GM21529 (cell line): ENCODE results near the gene IGF2BP2.
A peak's percentile ranks its signal among the peaks of the same experiment; 100 is the strongest.
"Not testable (repeated sequence)": the region's sequence is repeated elsewhere in the genome, so short reads cannot be mapped to it uniquely, and the experiment has no call there.

Experiments
- ATAC-seq: cut with Tn5 transposase; IDR thresholded peaks from one replicate; pipeline ENCODE4 v1.9.1; 2021; ENCODE audit not compliant: unreplicated experiment

The IGF2BP2 gene

DNA sequence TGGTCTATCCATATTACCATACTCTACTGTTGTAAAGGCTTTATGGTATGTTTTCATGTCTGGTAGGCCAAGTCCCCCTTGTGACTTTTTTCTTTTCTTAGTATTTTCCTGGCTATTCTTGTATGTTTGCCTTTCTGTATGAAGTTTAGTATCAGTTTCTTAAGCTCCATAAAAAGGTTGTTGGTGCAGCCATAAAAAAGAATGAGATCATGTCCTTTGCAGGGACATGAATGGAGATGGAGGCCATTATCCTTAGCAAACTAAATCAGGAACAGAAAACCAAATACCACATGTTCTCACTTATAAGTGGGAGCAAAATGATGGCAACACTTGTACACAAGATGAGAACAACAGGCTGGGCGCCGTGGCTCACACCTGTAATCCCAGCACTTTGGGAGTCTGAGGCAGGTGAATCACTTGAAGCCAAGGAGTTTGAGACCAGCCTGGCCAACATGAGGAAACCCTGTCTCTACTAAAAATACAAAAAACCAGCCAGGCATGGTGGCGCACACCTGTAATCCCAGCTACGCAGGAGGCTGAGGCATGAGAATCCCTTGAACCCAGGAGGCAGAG, 13.7 kb upstream of the IGF2BP2 start:
- ATAC-seq: not testable (repeated sequence)

DNA sequence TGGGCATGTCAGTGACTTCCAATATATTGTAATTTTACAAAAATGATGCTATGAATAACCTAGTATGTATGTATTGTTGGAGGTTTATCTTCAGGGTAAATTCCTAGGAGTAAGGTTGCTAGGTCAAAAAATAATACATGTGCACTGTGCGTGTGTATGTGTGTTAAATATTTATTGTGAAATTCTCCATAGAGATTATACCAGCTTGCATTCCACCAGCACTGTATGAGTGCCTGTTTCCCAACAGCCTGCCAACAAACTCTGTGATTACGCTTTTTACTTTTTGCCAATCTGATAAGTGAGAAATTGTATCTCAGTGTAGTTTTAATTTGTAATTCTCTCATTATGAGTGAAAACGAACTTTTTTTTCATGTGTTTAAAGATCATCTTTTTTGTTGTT, 12.6 kb upstream of the IGF2BP2 start:
- ATAC-seq: no peak

DNA sequence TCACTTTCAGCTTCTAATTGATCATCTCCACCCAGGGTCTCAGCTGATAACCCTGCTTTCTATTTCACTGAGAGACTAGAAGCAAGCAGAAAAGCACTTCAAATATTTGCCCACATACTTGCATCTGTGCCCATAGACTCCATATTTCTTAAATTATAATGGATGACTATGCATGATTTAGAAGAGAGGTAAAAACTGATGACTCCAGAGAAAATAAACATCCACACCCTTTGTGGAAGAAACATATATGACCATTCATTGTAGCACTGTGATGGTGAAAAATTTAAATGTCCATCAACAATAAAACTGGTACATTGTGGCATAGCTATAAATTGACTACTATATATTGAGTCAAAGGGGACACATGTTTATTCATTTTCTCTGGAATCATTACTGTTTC, 7.1 kb upstream of the IGF2BP2 start:
- ATAC-seq: no peak

DNA sequence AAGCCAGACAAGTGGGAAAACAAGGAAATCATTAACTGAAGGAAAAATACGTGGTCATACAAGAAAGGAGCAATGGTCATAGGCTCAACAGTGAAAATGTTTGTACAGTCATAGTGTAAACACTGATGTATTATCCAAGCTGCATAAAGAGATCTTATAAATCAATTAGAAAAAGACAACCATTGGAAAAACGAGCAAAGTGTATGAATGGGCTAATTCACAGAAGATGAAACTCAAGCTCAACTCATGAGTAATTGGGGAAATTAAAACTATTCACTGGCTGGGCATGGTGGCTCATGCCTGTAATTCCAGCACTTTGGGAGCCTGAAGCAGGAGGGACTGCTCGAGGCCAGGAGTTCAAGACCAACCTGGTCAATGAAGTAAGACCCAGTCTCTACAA, 6.4 kb upstream of the IGF2BP2 start:
- no peak for ATAC-seq

DNA sequence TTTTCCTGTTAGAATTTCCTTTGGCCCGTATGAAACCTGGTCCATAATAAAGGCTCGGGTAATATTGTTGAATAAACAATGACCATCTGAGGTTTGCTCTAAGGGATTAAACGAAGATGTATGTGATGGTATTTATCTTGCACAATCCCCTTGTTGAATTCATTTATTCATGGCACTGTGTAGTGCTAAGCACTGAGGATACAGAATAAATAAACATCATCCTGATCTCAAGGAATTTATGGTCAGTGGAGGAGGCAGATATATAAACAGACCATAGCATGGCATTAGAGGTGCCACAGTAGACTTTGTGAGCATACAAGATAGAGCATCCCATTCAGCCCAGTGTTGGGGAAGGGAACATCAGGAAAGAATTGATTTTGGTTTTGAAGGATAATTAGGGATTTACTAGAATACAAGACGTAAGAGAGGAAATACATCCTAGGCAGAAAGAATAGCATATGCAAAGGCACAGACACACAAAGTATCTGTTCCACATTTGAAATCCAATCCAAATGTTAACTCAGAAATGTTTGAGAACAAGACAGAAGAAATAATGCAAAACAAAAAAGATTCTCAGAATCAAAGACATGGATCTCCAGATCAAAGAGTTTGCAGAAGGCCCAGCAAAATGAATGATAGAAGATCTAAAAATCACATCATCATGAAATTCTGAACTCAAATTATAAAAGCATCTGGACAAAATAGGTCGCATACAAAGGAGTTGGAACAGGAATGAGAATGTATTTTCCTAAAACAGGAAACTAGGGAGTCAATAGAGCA, 5.4 kb upstream of the IGF2BP2 start:
- no peak for ATAC-seq

DNA sequence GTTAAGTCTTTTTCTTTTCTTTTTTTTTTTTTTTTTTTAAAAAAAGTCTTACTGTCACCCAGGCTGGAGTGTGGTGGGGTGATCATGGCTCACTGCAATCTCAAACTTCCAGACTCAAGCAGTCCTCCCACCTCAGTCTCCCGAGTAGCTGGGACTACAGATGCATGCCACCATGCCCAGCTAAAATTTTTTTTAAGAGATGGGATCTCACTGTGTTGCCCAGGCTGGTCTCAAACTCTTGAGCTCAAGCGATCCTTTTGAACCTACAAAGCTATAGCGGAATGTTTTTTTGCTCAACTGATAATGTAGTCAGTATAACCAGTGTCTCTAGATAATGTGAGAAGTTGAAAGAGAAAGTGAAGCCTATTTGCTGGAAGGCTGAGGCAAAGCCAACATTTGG, 3.9 kb upstream of the IGF2BP2 start:
- ATAC-seq: no peak

DNA sequence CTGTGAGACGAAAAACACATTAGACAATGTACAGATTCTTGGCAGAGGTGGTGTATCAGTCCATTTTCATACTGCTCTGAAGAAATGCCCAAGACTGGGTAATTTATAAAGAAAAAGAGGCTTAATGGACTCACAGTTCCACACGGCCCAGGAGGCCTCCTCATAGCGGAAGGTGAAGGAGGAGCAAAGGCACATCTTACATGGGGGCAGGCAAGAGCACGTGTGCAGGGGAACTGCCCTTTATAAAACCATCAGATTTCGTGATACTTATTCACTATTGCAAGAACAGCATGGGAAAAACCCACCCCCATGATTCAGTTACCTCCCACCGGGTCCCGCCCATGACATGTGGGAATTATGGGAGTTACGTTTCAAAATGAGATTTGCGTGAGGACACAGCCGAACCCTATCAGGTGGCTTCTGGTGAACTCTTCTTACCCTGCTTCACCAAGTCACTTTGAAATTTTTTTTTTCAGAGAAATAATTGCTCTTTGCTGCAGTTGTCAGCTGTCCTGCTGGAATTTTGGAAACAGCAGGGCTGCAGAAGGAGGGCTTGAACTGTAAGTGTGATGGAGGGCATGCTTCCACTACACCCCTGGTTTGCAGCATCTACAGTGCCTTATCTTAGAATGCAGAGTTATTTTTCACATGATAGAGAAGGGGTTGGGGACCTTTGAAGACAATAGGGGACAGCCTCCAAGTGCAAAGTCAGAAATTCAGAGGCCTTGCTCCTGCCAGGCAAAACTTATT, 2.9 kb upstream of the IGF2BP2 start:
- no peak for ATAC-seq

DNA sequence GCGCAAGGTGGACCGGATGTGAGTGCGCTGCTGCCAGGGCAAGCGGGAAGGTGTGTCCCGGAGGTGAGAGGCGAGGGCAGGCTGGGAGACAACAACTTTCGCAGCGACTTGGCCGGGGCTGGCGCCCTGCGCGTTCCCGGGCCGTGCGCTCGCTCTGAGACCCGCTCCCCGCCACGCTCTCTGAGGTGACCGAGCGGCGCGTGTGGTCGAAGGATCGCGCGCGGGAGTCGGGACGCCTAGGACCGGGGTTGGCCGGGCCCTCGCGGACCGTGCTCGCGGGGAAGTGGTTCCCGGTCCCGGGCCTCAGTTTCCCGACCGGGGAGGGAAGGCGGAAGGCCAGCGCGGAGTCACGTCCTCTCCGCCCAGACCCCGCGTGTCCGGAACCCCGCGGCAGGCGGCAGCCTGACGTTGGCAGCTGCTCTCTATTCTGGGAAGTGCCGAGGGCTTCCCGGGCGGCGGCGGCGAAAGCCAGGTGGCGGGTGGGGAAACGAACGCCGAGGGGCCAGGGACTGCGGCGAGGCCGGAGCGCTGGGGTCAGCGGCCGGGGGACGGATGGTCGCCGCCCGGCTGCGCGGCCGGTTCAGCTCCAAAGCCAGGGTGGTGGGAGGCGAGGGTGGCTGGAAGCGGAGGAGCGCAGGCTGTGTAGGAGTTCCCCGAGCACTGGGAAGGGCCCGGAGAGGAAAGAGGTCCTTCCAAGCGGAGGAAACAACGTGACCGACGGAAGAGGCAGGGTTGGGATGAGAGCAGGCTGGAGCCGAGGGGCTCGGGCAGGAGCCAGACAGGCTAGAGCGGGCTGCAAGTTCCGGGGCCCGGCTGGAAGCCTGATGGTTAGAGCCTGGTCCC, 1.0 kb upstream of the IGF2BP2 start:
- ATAC-seq: peak; percentile 36

DNA sequence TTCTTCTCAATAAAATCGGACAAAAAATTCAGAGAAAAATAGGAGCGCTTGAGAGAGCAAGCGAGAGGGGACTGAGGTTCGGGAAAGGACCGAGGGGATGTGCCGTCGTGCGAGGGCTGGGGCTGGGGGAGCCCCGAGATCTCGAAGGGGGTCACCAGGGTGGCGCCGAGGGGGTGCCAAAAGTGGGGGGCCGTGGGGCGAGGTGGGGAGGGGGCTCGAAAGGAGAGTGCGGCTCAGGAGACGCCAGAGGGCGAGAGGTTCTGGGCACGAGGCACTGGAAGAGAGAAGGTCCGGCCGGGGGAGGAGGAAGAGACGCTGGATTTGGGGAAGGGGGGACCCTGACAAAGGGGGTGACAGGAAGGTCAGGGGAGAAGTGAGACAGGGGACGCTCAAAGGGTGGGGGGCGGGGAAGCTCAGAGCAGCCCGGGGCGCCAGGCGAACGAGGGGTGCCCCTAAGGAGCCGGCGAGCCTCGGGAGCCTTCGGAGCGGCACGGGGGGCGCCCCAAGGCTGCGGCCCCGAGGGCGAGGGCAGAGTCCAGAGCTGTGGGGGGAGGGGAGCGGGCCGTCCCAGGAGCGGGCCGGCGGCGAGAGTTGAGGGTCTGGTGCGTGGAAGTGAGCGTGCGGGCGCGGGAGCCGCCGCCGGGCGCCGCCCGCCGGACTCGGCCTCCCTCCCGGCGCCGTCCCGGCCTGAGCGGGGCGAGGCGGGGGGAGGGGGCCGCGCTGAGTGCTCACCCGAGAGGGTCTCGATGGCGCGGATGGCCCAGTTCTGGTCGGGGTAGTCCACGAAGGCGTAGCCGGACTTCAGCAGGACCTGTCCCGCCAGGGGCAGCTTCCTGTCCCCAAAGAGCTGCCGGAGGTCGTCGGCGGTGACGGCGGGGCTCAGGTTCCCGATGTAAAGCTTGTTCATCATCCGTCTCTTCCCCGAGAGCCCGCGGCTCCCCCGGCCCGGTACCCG, 514 bp downstream of the IGF2BP2 start:
- peak; percentile 27 for ATAC-seq

DNA sequence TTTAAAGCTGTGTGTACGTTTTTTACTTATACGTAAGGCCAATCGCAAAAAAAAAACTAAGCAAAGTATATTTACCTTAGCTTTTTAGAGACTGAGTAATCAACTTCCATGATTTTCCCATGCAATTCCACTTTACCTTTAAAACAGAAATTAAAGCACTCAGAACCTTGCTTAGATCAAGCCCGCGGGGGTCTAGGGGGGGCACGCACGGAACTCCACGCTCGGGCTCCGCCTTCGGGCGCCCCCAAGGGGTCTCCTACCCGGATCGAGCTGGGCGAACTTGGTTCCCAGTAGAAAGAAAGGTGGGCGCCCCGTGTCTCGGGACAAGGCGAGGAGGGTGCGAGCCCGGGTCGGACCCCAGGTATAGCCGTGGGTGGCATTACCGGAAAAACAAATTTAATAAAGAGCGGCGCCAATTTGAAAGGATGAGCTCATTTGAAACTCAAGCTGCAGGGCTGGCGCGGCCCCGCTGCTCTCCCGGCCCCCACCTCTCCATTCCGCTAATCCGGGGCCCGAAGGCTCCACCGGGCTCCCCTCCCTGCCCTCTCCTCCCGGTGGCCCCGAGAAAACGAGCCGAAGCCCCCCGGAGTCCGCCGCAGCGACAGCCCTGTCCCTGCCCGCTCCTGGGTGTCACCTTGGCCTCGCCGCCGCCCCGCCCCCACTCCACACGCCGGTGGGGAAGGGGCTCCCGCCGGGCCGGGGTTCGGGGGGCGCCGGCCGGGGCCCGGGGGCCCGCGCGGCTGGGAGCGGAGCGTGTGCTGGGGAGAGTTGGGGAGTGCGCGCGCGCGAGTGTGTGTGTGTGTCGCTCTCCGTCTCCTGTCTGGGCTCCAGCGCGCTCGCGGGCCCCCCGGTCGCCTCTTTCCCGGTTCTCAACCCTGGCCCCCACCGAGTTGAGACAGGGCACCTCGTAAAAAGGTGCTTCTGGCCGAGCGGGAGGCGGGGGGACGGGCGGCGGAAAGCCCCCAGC, 1.5 kb downstream of the IGF2BP2 start:
- no peak for ATAC-seq

DNA sequence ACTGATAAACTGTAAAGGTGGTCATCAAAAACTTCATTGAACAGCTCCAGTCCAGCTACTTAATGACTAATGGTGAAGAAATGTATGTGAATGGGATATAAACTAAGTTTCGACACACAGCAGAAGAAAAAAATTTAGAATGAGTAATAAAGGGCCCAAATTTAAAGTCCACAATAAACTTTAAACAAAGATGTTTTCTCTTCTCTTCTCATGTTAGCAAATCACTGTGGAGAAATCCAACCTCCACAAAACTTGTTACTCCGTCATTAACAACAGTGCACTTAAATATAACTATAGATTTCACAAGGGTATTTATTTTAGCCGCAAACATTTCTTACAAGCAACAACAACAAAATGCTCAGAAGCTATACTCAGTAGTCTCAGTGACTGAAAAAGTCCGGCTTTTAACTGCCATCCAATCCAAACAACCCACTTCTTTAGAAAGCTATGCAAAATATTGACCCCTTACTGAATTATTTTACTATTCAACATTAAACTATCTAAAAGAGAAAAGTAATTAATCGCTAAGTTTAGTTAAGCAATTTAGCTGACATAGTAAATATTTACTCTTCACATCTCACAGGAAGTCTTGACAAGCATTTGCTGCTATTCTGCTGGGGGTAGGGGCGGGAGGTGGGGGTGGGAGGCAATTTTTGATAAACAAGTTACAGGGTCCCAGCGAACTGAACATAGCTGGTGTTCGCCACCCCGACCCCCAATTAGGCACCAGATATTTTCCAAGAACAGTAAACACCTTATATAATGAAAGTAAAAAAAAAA, 2.4 kb downstream of the IGF2BP2 start:
- no peak for ATAC-seq

DNA sequence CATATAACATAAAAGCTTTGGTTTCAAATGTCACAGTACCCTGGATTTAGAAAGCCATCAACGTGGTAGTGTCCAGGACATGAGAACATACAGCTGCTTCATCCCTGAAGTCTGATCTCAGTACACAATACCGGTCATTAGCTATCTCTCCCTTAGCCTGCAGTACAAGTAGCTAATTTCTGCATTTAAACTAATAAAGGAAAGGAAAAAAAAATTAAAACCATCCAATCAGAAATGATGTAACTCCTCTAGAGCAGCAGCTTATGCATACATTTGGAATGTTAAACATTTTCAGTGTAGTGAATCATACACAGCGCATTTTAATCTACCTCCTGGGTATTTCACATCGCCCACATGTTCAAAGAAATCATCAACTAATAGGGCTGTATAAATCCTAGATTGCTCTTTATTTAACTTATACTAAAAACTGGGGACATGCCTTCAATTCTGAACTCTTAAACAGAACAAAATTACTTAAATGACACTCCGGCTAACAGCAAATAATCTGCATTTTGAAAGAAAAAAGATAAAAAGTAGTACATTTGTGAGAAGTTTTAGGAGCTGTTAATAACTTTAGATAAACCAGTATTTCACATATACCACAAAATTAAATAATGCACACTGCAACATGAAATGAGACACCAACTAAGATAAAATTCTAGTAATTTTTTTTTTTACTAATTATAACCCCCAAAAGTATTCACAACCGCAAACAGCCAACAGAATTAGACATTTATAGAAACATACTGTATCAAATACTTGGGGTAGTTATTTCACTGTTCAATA, 3.7 kb downstream of the IGF2BP2 start:
- no peak for ATAC-seq

DNA sequence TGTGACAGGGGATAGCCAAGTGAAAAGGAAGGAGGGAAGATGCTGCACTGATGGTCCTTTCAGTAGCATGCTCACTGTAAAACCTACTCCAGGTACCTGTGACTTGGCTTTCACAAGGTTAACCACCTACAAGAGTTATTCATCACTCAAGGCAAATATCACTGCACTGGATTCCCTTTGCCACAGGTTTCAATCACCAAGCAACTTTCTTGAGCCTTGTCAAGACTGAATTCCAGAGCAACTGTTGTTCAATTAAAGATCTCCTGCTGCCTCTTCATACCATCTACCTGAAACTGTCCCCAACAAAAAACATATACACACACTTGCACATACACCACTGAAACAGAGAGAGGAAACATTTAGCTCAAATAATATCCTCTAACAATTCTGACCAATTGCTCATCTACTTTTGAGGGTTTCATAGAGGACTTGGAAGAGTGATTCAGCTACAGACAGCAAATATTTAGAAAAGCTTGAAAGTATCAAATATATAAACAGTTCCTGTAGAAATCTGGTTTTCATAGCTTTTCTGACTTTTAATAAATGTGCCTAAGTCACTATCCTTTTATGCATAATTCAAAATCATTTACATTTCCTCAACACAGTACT, 6.5 kb downstream of the IGF2BP2 start:
- ATAC-seq: no peak

DNA sequence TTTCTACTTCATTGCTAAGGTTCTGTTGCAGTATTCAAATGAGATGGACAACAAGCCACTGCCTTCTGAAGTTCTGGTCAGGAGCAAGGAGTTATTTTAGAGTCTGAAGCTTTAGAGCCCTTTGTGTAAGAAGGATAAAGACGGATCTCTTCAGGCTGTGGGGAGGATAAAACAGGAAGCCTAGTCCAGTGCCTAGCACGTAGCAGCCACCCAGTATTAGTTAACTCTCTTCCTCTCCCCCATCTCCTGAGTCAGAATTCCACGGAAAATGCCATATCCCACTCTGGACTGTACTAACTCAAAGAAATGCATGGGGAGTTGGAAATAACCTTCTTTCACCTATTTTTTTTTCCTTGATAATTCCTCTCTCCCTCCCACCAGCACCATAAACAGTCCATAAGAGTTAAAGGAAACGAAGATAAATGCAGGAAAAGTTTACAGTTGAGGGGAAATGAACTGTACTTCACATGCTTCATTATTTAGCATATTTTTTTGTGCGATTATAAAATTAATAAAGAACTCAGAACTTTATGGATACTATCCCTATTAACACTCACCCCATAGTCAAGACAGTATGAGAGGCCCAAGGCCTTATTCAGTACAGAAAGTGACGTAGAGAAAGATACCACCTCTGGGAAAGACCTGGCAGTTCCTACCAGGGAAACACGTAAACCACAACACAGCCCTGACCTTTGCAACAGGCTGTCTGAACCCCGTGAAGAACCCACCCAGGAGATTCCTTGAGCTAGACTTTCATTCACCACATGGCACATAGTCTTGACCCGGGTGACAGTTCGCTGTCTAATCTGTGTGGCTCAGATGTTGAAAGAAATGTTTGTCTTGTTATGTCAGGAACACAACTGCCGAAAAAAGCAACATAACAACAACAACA, 9.2 kb downstream of the IGF2BP2 start:
- ATAC-seq: no peak

DNA sequence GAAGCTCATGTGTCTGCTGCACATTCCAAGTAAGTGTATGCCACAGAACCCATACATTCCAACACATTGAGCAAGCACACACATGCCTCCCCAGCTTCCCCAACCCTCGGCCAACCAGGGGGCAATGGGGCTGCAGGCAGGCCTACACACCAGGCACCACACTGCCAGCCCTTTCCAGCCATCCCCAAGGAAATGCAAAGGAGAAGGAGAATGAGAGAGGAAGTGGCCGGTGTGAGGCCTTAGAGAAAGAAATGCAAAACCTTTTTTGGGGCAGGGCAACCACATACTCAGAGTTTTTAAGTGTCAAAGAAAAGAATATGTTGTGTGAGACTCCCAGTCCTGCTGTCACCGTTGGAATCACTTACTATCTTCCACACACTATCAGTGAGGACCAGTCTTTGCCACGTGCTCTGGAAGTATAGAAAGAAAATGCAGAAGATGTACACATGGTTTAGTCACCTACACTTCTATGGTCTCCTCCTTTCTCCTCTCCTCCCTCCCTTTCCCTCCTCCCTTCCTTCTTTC, 11.1 kb downstream of the IGF2BP2 start:
- no peak for ATAC-seq

DNA sequence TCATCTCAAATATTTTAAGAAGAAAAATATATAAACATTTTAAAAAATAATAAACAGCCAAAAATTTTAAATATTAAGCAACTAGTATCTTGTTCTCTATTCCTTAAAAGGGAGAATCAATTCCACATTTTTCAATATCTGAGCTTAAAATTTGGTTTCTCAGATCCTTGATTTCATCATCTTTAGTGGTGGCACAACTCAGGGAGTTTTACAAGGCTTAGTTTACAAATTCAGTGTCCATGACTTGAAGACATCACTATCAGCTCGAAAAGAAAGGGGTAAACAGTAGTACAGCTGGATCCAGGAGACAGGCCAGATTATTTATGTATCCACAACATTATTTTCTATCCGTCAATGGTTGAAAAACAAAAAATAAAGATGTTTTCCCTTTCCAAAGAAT, 11.6 kb downstream of the IGF2BP2 start:
- no peak for ATAC-seq
